GM21576 (cell line): ENCODE data around the gene ANKRD13C.
A peak's percentile ranks its signal among the peaks of the same experiment; 100 is the strongest.

Source experiments
- ATAC-seq: cut with Tn5 transposase; IDR thresholded peaks from one replicate; pipeline ENCODE4 v1.9.1; 2021; ENCODE audit warnings: mild to moderate bottlenecking, moderate library complexity; ENCODE audit not compliant: unreplicated experiment

Gene ANKRD13C

GRCh38 chr1:70221238-70222121, 133.0 kb downstream of the ANKRD13C start, which contains the start of gene SRSF11:
Gene SRSF11, plus strand, starts transcription at chr1:70221380. Its CDS starts 257 bp downstream, at chr1:70221637.
- ATAC-seq = peak; percentile 92

DNA sequence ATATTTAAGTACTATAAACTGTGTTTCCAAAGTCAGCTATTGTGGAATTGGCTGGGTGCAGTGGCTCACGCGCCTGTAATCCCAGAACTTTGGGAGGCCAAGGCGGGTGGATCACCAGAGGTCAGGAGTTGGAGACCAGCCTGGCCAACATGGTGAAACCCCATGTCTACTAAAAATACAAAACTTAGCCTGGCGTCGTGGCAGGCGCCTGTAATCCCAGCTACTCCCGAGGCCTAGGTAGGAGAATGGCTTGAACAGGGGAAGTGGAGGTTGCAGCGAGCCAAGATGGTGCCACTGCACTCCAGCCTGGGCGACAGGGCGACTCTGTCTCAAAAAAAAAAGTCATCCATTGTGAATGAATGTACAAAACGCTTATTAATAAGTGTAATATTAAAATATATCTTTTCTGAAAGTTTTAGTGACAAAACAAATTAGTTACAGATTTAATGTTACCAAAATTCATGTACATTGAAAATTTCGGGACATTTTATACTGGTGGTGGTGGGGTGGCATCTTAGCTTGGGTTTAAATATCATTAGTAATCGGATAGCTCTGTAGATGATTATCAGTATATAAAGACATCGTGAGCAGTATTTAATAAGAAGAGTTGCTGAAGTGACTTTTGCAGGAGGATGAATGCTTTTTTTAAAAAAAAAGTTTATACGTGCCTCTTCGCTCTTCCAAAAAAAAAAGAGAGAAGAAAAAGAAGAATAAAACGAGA, 133.8 kb downstream of the ANKRD13C start:
- peak; percentile 2 for ATAC-seq

GRCh38 chr1:70220015-70220414, 134.5 kb downstream of the ANKRD13C start:
- ATAC-seq = no peak

- ATAC-seq = no peak
Measured at GRCh38 chr1:70211541-70211940, 143.0 kb downstream of the ANKRD13C start.

DNA sequence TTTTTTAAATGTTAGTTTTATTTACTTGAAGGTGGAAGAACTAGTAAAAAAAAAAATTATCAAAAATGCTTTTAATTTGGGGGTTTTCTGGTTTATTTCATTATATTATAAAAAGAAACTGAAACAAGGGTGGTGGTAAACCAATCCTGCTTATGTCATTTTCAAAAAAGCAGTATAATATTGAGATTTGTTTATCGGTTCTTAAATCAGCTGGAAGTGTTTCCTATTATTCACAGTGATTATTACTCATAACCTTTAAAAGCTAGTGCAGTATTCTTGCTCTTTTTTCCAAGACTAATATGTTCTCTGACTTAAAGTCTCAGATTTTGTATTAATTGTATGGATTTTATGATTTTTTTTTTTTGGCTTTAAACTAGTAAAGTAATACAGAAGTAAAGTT, 143.7 kb downstream of the ANKRD13C start:
- ATAC-seq = no peak
